Astrocyte (in vitro differentiated cells and primary cell): ENCODE results near the gene GSKIP.

Source experiments
- EZH2 ChIP-seq: IDR thresholded peaks from 2 replicates; pipeline ENCODE4 v1.6.1; 2012; ENCODE audit warnings: mild to moderate bottlenecking, low read length, inconsistent platforms; ENCODE audit not compliant: insufficient read depth
- TF ChIP-seq, protein P1 (sequence below): IDR thresholded peaks from 2 replicates; pipeline ENCODE4 v1.5.1; 2011; ENCODE audit warnings: low read depth, mild to moderate bottlenecking, inconsistent platforms, low read length, moderate library complexity; ENCODE audit not compliant: insufficient read depth

DNA sequence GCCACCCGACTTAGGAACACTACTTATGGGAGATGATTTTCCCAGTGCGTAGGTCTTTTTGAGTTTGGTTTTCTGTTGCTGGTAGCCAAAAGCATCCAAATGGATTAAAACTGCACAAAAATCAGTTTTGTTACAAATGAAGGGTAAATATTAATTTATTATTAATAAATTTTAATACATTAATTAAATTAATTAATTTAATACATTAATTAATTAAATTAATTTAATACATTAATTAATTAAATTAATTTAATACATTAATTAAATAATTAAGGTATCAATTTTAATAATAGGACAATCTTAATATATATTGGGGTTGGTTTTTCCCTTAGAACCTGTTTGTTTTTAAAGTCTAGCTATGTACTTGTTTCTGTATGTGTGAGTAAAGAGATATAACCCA, 52.2 kb downstream of the GSKIP start:
- TF ChIP-seq, protein P1, sequence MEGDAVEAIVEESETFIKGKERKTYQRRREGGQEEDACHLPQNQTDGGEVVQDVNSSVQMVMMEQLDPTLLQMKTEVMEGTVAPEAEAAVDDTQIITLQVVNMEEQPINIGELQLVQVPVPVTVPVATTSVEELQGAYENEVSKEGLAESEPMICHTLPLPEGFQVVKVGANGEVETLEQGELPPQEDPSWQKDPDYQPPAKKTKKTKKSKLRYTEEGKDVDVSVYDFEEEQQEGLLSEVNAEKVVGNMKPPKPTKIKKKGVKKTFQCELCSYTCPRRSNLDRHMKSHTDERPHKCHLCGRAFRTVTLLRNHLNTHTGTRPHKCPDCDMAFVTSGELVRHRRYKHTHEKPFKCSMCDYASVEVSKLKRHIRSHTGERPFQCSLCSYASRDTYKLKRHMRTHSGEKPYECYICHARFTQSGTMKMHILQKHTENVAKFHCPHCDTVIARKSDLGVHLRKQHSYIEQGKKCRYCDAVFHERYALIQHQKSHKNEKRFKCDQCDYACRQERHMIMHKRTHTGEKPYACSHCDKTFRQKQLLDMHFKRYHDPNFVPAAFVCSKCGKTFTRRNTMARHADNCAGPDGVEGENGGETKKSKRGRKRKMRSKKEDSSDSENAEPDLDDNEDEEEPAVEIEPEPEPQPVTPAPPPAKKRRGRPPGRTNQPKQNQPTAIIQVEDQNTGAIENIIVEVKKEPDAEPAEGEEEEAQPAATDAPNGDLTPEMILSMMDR: no peak
- TF ChIP-seq EZH2: no peak
